Neural cell (in vitro differentiated cells): ENCODE results near the gene CCDC60.

ENCODE experiments used
- EZH2 ChIP-seq: fragments of 200-600, 300-800 bp; shearing (Covaris generic), sonication (generic); IDR thresholded peaks from 2 replicates; pipeline ENCODE4 v1.6.1; 2014; ENCODE audit warnings: antibody characterized with exemption, low read length, borderline replicate concordance, mild to moderate bottlenecking; ENCODE audit not compliant: insufficient read depth, poor library complexity, severe bottlenecking
- SMC3 ChIP-seq: fragments of 450-650 bp; conservative IDR thresholded peaks from 2 replicates; pipeline ENCODE4 v1.6.1; 2014; ENCODE audit warnings: antibody characterized with exemption, mild to moderate bottlenecking, moderate library complexity; ENCODE audit not compliant: poor library complexity
- TF ChIP-seq, protein P1 (sequence below): fragments of 450-650 bp; IDR thresholded peaks from 2 replicates; pipeline ENCODE4 v1.5.1; 2014; ENCODE audit warnings: antibody characterized with exemption, mild to moderate bottlenecking, moderate library complexity; ENCODE audit not compliant: poor library complexity, severe bottlenecking

GRCh38 chr12:119576118-119576810 is 241.7 kb downstream of the CCDC60 start:
- TF ChIP-seq, protein P1, sequence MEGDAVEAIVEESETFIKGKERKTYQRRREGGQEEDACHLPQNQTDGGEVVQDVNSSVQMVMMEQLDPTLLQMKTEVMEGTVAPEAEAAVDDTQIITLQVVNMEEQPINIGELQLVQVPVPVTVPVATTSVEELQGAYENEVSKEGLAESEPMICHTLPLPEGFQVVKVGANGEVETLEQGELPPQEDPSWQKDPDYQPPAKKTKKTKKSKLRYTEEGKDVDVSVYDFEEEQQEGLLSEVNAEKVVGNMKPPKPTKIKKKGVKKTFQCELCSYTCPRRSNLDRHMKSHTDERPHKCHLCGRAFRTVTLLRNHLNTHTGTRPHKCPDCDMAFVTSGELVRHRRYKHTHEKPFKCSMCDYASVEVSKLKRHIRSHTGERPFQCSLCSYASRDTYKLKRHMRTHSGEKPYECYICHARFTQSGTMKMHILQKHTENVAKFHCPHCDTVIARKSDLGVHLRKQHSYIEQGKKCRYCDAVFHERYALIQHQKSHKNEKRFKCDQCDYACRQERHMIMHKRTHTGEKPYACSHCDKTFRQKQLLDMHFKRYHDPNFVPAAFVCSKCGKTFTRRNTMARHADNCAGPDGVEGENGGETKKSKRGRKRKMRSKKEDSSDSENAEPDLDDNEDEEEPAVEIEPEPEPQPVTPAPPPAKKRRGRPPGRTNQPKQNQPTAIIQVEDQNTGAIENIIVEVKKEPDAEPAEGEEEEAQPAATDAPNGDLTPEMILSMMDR: no peak
- no peak for TF ChIP-seq SMC3
- TF ChIP-seq EZH2: no peak
